ENCODE results near the gene ADGRD1.

ADGRD1 gene

DNA sequence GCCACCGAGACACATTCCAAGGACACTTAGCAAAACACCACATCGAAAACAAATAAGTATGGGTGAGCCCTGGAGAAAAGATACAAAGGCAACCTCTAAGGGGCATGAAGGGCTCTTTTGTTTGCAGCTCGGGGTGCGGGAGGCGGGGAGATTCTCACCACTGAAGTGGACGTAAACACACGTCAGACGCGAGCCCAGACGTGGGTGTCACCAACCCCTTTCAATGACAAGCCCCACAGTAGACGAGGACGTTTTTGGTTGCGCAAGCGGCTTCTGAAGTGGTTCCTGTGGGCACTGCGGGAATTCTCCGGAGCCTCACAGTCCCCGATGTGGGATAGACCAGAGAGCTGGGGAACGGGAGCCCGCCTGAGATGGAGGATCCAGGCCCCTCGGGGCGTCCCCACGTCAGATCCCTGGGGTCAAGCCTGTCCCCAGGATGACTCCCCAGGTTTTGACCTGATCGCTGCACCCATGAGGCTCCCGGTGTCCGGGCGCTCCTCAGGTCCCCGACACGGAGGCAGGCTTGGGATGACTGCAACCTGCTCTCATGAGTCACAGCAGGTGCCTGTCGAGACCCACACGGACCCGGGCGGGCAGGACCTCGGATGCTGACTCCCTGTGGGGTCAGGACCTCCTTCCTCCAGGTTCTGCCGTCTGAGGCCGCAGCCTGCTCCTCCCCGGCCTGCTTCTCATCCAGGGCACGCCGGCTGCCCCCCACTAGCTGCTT lies 20.3 kb upstream of the ADGRD1 start:
- no peak for ATAC-seq (ENCODE audit: insufficient read depth, low read depth)
- Histone ChIP-seq H4K20me1 (ENCODE audit: insufficient read depth, low read length) (no peaks in the 10 kb centered on the region), H3K9ac (ENCODE audit: low read depth, low read length) (no peak overlapping the region), H3K4me1 (ENCODE audit: insufficient read depth, low read length) (no peaks in the 10 kb centered on the region), H3K9me3 (ENCODE audit: insufficient read depth, low read length, severe bottlenecking) (no peaks in the 10 kb centered on the region), H3K4me3 (ENCODE audit: low read depth in 1 of 2, low read length in 2 of 2) (no peak overlapping the region), H3K27ac (ENCODE audit: low read length) (no peak overlapping the region), H3K4me2 (ENCODE audit: insufficient read depth, low read length) (no peak overlapping the region), H3K36me3 (ENCODE audit: insufficient read depth, low read length) (no peaks in the 10 kb centered on the region), H3K27me3 (ENCODE audit: insufficient read depth, low read length, poor library complexity) (peaks cover 5% of the 10 kb centered on the region), H2AFZ (ENCODE audit: low read depth, low read length) (no peak overlapping the region), H3K79me2 (ENCODE audit: insufficient read depth, low read length) (no peaks in the 10 kb centered on the region)
- no peak for DNase-seq
- no peak for TF ChIP-seq EZH2 (IDR thresholded peaks at IDR 0.05; ENCODE audit: borderline replicate concordance, low read depth, low read length, severe bottlenecking)
- TF ChIP-seq, protein P1, sequence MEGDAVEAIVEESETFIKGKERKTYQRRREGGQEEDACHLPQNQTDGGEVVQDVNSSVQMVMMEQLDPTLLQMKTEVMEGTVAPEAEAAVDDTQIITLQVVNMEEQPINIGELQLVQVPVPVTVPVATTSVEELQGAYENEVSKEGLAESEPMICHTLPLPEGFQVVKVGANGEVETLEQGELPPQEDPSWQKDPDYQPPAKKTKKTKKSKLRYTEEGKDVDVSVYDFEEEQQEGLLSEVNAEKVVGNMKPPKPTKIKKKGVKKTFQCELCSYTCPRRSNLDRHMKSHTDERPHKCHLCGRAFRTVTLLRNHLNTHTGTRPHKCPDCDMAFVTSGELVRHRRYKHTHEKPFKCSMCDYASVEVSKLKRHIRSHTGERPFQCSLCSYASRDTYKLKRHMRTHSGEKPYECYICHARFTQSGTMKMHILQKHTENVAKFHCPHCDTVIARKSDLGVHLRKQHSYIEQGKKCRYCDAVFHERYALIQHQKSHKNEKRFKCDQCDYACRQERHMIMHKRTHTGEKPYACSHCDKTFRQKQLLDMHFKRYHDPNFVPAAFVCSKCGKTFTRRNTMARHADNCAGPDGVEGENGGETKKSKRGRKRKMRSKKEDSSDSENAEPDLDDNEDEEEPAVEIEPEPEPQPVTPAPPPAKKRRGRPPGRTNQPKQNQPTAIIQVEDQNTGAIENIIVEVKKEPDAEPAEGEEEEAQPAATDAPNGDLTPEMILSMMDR (IDR thresholded peaks at IDR 0.05; ENCODE audit: borderline replicate concordance, extremely low read depth, low read length, poor library complexity, severe bottlenecking) = no peak

DNA sequence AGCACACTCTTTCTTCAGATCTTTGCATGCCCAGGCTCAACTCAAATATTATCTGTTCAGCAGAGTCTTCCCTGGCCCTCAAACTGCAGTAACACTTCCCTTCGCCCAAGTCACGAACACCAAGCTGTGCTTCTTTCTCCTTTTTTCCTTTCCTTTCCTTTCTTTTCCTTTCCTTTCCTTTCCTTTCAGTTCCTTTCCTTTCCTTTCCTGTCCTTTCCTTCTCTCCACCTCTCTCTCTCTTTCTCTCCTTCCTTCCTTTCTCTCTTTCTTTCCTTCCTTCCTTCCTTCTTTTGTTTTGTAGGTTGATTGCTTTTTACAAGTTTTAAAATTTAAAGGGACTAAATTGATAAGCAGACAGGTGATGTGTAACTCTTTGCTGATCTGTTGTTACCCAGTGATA lies 19.0 kb upstream of the ADGRD1 start:
- Histone ChIP-seq H4K20me1 (ENCODE audit: insufficient read depth, low read length) (no peaks in the 10 kb centered on the region), H2AFZ (ENCODE audit: low read depth, low read length) (no peak overlapping the region), H3K79me2 (ENCODE audit: insufficient read depth, low read length) (no peaks in the 10 kb centered on the region), H3K4me1 (ENCODE audit: insufficient read depth, low read length) (no peaks in the 10 kb centered on the region), H3K27ac (ENCODE audit: low read length) (no peak overlapping the region), H3K4me3 (ENCODE audit: low read depth in 1 of 2, low read length in 2 of 2) (no peak overlapping the region), H3K4me2 (ENCODE audit: insufficient read depth, low read length) (no peak overlapping the region), H3K27me3 (ENCODE audit: insufficient read depth, low read length, poor library complexity) (no peaks in the 10 kb centered on the region), H3K9ac (ENCODE audit: low read depth, low read length) (no peak overlapping the region), H3K9me3 (ENCODE audit: insufficient read depth, low read length, severe bottlenecking) (no peaks in the 10 kb centered on the region), H3K36me3 (ENCODE audit: insufficient read depth, low read length) (no peaks in the 10 kb centered on the region)
- DNase-seq (no peak), ATAC-seq (ENCODE audit: insufficient read depth, low read depth) (no peak)
- no peak for TF ChIP-seq EZH2 (IDR thresholded peaks at IDR 0.05; ENCODE audit: borderline replicate concordance, low read depth, low read length, severe bottlenecking)
- TF ChIP-seq, protein P1 (IDR thresholded peaks at IDR 0.05; ENCODE audit: borderline replicate concordance, extremely low read depth, low read length, poor library complexity, severe bottlenecking) = no peak

DNA sequence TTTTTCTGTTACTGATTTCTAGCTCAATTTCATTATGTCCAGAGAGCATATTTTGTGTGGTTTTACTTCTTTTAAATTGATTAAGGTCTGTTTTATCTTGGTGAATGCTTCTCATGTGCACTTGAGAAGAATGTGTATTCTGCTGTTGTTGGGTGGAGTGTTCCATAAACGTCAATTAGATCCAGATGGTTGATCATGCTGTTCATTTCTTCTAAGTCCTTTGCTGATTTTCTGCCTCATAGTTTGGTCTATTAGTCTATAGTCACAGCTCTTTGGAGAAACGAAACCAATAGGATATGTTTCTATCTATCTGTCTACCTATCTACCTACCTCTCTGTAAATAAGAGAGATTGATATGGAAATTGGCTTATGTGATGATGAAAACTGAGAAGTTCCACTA lies 17.1 kb upstream of the ADGRD1 start:
- Histone ChIP-seq H3K4me3 (ENCODE audit: low read depth in 1 of 2, low read length in 2 of 2) (no peak overlapping the region), H3K9me3 (ENCODE audit: insufficient read depth, low read length, severe bottlenecking) (no peaks in the 10 kb centered on the region), H2AFZ (ENCODE audit: low read depth, low read length) (no peak overlapping the region), H3K79me2 (ENCODE audit: insufficient read depth, low read length) (no peaks in the 10 kb centered on the region), H3K36me3 (ENCODE audit: insufficient read depth, low read length) (no peaks in the 10 kb centered on the region), H3K27me3 (ENCODE audit: insufficient read depth, low read length, poor library complexity) (no peaks in the 10 kb centered on the region), H3K4me2 (ENCODE audit: insufficient read depth, low read length) (no peak overlapping the region), H3K4me1 (ENCODE audit: insufficient read depth, low read length) (no peaks in the 10 kb centered on the region), H4K20me1 (ENCODE audit: insufficient read depth, low read length) (no peaks in the 10 kb centered on the region), H3K27ac (ENCODE audit: low read length) (no peak overlapping the region), H3K9ac (ENCODE audit: low read depth, low read length) (no peak overlapping the region)
- no peak for DNase-seq
- TF ChIP-seq, protein P1 (IDR thresholded peaks at IDR 0.05; ENCODE audit: borderline replicate concordance, extremely low read depth, low read length, poor library complexity, severe bottlenecking) = no peak
- TF ChIP-seq EZH2 (IDR thresholded peaks at IDR 0.05; ENCODE audit: borderline replicate concordance, low read depth, low read length, severe bottlenecking) = no peak
- ATAC-seq (ENCODE audit: insufficient read depth, low read depth) = no peak

Measured in DND-41 (cell line).